GM12892 (cell line): ENCODE measurements around the gene LAMB1.

Experiments used
- DNase-seq: peaks from one replicate; pipeline ENCODE4 v3.0.0; 2011; ENCODE audit not compliant: insufficient read length
- FAIRE-seq: peaks from 2 replicates; lab custom pipeline; 2011; peaks lifted over from hg19 to GRCh38; lab: Jason Lieb, UNC
- POLR2A ChIP-seq: IDR thresholded peaks from 2 replicates; pipeline ENCODE4 v1.6.1; 2011; ENCODE audit warnings: low read depth, low read length, control low read depth
- POLR2AphosphoS5 ChIP-seq: IDR thresholded peaks from 2 replicates; pipeline ENCODE4 v1.6.1; 2011; ENCODE audit warnings: low read depth, low read length, control low read depth
- TAF1 ChIP-seq: IDR thresholded peaks from 2 replicates; pipeline ENCODE4 v1.6.1; 2011; ENCODE audit warnings: low read depth, mild to moderate bottlenecking, control low read depth, low read length, borderline replicate concordance

The LAMB1 gene

DNA sequence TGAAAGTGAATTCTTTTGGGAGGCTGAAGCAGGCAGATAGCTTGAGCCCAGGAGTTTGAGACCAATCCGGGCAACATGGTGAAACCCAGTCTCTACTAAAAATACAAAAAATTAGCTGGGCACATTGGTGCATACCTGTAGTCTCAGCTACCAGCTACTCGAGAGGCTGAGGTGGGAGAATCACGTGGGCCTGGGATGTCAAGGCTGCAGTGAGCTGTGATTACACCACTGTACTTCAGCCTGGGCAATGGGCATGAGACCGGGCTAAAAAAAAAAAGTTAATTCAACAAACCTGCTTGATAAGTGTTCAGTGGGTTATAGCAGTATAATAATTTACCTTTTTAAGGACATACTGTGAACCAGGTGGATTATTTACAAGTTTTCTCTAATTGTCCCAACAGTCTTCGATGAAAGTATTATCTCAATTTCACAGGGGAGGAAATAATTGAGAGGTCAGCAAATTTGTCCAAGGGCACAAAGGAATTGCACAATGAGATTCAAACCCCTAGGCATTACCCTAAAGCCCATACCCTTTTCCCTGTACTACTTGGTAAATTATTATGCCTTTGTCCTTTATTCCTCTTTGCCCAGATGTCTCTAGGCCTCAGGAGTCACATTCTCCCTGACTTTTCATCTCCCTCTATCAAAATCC is 125.1 kb downstream of the LAMB1 start:
- DNase-seq = no peak

DNA sequence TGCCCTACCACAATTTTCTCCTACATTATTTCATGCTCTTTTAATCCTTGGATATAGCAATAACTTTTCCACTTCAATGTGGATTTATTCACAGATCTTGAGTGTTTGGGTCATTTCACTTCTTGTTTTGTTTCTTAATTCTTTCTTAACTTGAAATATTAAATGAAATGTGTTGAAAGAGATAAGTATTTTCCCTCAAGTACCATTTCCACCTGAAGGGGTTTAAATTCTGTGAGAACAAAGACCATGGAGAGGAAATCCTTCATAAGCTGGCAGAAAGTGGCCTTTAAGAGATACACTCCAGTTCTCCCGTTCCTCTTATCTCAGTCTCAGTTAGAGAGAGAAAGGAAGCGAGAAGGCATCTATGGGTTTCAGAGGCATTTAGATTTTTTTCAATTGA is 126.0 kb downstream of the LAMB1 start:
- TF ChIP-seq TAF1 = no peak
- TF ChIP-seq POLR2AphosphoS5 = no peak
- TF ChIP-seq POLR2A = no peak
- DNase-seq (no peak), FAIRE-seq (no peak)

More for the DNA sequence above, 125.1 kb downstream of the LAMB1 start:
- no peak for FAIRE-seq
- no peak for TF ChIP-seq TAF1
- no peak for TF ChIP-seq POLR2A
- TF ChIP-seq POLR2AphosphoS5 = no peak

- FAIRE-seq (peak; percentile 86), DNase-seq (no peak)
- TF ChIP-seq TAF1 = no peak
These were observed 128.1 kb downstream of the LAMB1 start for GRCh38 chr7:107874605-107875446.

GRCh38 chr7:107874111-107874510 is 128.8 kb downstream of the LAMB1 start:
- TF ChIP-seq POLR2AphosphoS5 = no peak
- no peak for TF ChIP-seq TAF1
- no peak for TF ChIP-seq POLR2A
- no peak for FAIRE-seq
- DNase-seq = no peak
